HEK293 (cell line): ENCODE data around the gene AATK.

Experiments
- CTCF ChIA-PET: fragments of 350-600 bp; formaldehyde crosslinking; extraction: SDS; loops from one replicate; lab custom pipeline; 2021; ENCODE audit warnings: antibody characterized with exemption; lab: Yijun Ruan, JAX
- POLR2A ChIA-PET: fragments of 300-600 bp; formaldehyde crosslinking; extraction: SDS; loops from one replicate; lab custom pipeline; 2020; ENCODE audit warnings: antibody characterized with exemption, inconsistent platforms; lab: Yijun Ruan, JAX
- H3K27ac ChIP-seq: fragments of 200-500 bp; sonication (Bioruptor generic); 2 replicates; pipeline ENCODE4 v1.5.1; 2014; ENCODE audit warnings: low read depth, low read length, control low read depth, inconsistent platforms; ENCODE audit errors: extremely low read depth
- H3K36me3 ChIP-seq, 2 experiments: fragments of 200-500 bp in 1 of 2; sonication (Bioruptor generic) in 1 of 2; 1 replicate in 1 of 2; 2 replicates in 1 of 2; pipeline ENCODE4 v1.5.1; 2014 to 2017; ENCODE audit warnings: inconsistent platforms in 2 of 2, low read length in 2 of 2; ENCODE audit not compliant: control insufficient read depth in 2 of 2, insufficient read depth in 1 of 2
- H3K4me1 ChIP-seq: fragments of 200-500 bp; sonication (Bioruptor generic); 2 replicates; pipeline ENCODE4 v1.5.1; 2014; ENCODE audit warnings: mild to moderate bottlenecking, low read length, inconsistent platforms; ENCODE audit not compliant: control insufficient read depth, insufficient read depth
- H3K4me3 ChIP-seq: 2 replicates; pipeline ENCODE4 v1.5.1; 2011; ENCODE audit warnings: low read depth, mild to moderate bottlenecking, control low read depth, low read length, moderate library complexity
- H3K9me3 ChIP-seq: fragments of 200-500 bp; sonication (Bioruptor generic); 2 replicates; pipeline ENCODE4 v1.5.1; 2014; ENCODE audit warnings: low read depth, low read length, inconsistent platforms; ENCODE audit not compliant: control insufficient read depth, insufficient read depth
- GLIS2 ChIP-seq: fragments of 450-650 bp; formaldehyde crosslinking; IDR thresholded peaks from 2 replicates; pipeline ENCODE4 v1.5.1; 2016; ENCODE audit warnings: missing biosample characterization, missing genetic modification characterization
- KLF9 ChIP-seq: fragments of 450-650 bp; formaldehyde crosslinking; IDR thresholded peaks from 2 replicates; pipeline ENCODE4 v1.5.1; 2016; ENCODE audit warnings: missing biosample characterization, missing genetic modification characterization, low read depth
- PRDM10 ChIP-seq: fragments of 450-650 bp; formaldehyde crosslinking; IDR thresholded peaks from 2 replicates; pipeline ENCODE4 v1.5.1; 2016; ENCODE audit warnings: missing biosample characterization, missing genetic modification characterization
- SCRT2 ChIP-seq: fragments of 450-650 bp; formaldehyde crosslinking; IDR thresholded peaks from 2 replicates; pipeline ENCODE4 v1.5.1; 2016; ENCODE audit warnings: missing biosample characterization, missing genetic modification characterization
- ZBTB26 ChIP-seq: fragments of 450-650 bp; formaldehyde crosslinking; optimal IDR thresholded peaks from 2 replicates; pipeline ENCODE3; 2016; ENCODE audit warnings: missing biosample characterization, mild to moderate bottlenecking, missing genetic modification characterization
- ZIC2 ChIP-seq: fragments of 450-650 bp; formaldehyde crosslinking; IDR thresholded peaks from 2 replicates; pipeline ENCODE4 v1.5.1; 2016; ENCODE audit warnings: missing biosample characterization, missing genetic modification characterization
- ZNF138 ChIP-seq: fragments of 450-650 bp; formaldehyde crosslinking; IDR thresholded peaks from 2 replicates; pipeline ENCODE4 v1.5.1; 2016; ENCODE audit warnings: missing biosample characterization, missing genetic modification characterization, borderline replicate concordance
- ZNF202 ChIP-seq: fragments of 450-650 bp; formaldehyde crosslinking; IDR thresholded peaks from 2 replicates; pipeline ENCODE4 v1.5.1; 2016; ENCODE audit warnings: missing biosample characterization, missing genetic modification characterization, borderline replicate concordance
- ZNF239 ChIP-seq: fragments of 450-650 bp; formaldehyde crosslinking; IDR thresholded peaks from 2 replicates; pipeline ENCODE4 v1.5.1; 2016; ENCODE audit warnings: missing biosample characterization, missing genetic modification characterization
- ZNF394 ChIP-seq: fragments of 450-650 bp; formaldehyde crosslinking; IDR thresholded peaks from 2 replicates; pipeline ENCODE4 v1.5.1; 2016; ENCODE audit warnings: missing biosample characterization, missing genetic modification characterization, mild to moderate bottlenecking, moderate library complexity, borderline replicate concordance
- ZNF416 ChIP-seq: fragments of 450-650 bp; formaldehyde crosslinking; IDR thresholded peaks from 2 replicates; pipeline ENCODE4 v1.5.1; 2016; ENCODE audit warnings: missing biosample characterization, missing genetic modification characterization
- ZNF518A ChIP-seq: fragments of 450-650 bp; formaldehyde crosslinking; conservative IDR thresholded peaks from 2 replicates; pipeline ENCODE4 v1.5.1; 2016; ENCODE audit warnings: low read depth, missing biosample characterization, missing genetic modification characterization
- ZNF529 ChIP-seq: fragments of 450-650 bp; formaldehyde crosslinking; IDR thresholded peaks from 2 replicates; pipeline ENCODE4 v1.5.1; 2017; ENCODE audit warnings: missing genetic modification characterization, missing biosample characterization; ENCODE audit not compliant: insufficient replicate concordance
- ZNF560 ChIP-seq: fragments of 450-650 bp; formaldehyde crosslinking; IDR thresholded peaks from 2 replicates; pipeline ENCODE4 v1.5.1; 2017; ENCODE audit warnings: missing biosample characterization, missing genetic modification characterization, borderline replicate concordance
- ZNF624 ChIP-seq: fragments of 450-650 bp; formaldehyde crosslinking; IDR thresholded peaks from 2 replicates; pipeline ENCODE4 v1.5.1; 2017; ENCODE audit warnings: missing biosample characterization, missing genetic modification characterization
- ZNF701 ChIP-seq: fragments of 450-650 bp; formaldehyde crosslinking; IDR thresholded peaks from 2 replicates; pipeline ENCODE4 v1.5.1; 2016; ENCODE audit warnings: missing biosample characterization, missing genetic modification characterization
- ZNF830 ChIP-seq: fragments of 450-650 bp; IDR thresholded peaks from 2 replicates; pipeline ENCODE4 v1.5.0; 2018; ENCODE audit warnings: missing biosample characterization, missing genetic modification characterization, low read depth, mild to moderate bottlenecking, moderate library complexity
- ZSCAN16 ChIP-seq: fragments of 450-650 bp; formaldehyde crosslinking; IDR thresholded peaks from 2 replicates; pipeline ENCODE4 v1.5.1; 2016; ENCODE audit warnings: missing biosample characterization, missing genetic modification characterization

Gene AATK

GRCh38 chr17:81199482-81199830 is 33.4 kb upstream of the AATK start:
- POLR2A ChIA-PET: no interaction called here
- H3K4me1 ChIP-seq: no peaks in the 10 kb centered on the region
- H3K36me3 ChIP-seq: peaks cover 0 to 80% of the 10 kb centered on the region in 2 experiments; a peak in 2 of 3 replicates
- no peaks in the 10 kb centered on the region for H3K9me3 ChIP-seq
- no peak overlapping the region for H3K4me3 ChIP-seq
- CTCF ChIA-PET: interaction anchor here (2.3 kb wide), 1 partner anchor 56 kb away, joined by 7 read pairs; no protein-coding TSS in a partner anchor
- no peak overlapping the region for H3K27ac ChIP-seq
- TF ChIP-seq KLF9: no peak
- TF ChIP-seq ZNF560: no peak
- no peak for TF ChIP-seq ZNF202
- TF ChIP-seq ZNF239 (tag by site-specific recombination): no peak
- TF ChIP-seq ZNF416 (tag by site-specific recombination): no peak
- no peak for TF ChIP-seq ZNF138 (tag by site-specific recombination)
- TF ChIP-seq ZNF529: no peak
- no peak for TF ChIP-seq ZBTB26 (tag by site-specific recombination)
- no peak for TF ChIP-seq ZNF624 (tag by site-specific recombination)
- TF ChIP-seq GLIS2 (tag by site-specific recombination): no peak
- no peak for TF ChIP-seq ZIC2 (tag by site-specific recombination)
- TF ChIP-seq PRDM10 (tag by site-specific recombination): no peak
- no peak for TF ChIP-seq ZSCAN16 (tag by site-specific recombination)
- TF ChIP-seq SCRT2 (tag by site-specific recombination): no peak
- no peak for TF ChIP-seq ZNF518A (tag by site-specific recombination)
- TF ChIP-seq ZNF394 (tag by site-specific recombination): no peak
- TF ChIP-seq ZNF830 (tag by site-specific recombination): no peak
- no peak for TF ChIP-seq ZNF701 (tag by site-specific recombination)
